Endothelial cell of umbilical vein (primary cell): ENCODE results near the gene NFIA. TPM values are rescaled to one million over a fixed set of nuclear protein-coding genes. Genes with fewer than 3 reads are reported as not detected.
A peak's percentile ranks its signal among the peaks of the same experiment; 100 is the strongest.

Experiments
- BruUV-seq: library from RNA; stranded (reverse); fragments of 400-500 nt; replicated peaks from 2 replicates; lab custom pipeline; 2021; lab: Mats Ljungman, UMichigan
- CTCF ChIA-PET: fragments of 300-600, 350-600 bp; sonication (Branson Sonifier 250); formaldehyde crosslinking; loops from one replicate; lab custom pipeline; 2021; ENCODE audit warnings: antibody characterized with exemption, inconsistent platforms; lab: Charles Lee
- POLR2A ChIA-PET: fragments of 300-600, 350-600 bp; sonication (Branson Sonifier 250); formaldehyde crosslinking; loops from one replicate; lab custom pipeline; 2021; ENCODE audit warnings: antibody characterized with exemption, inconsistent platforms; lab: Charles Lee
- DNase-seq: peaks from one replicate; pipeline ENCODE4 v3.0.0-alpha.2; 2011; ENCODE audit warnings: low read depth, low spot score
- FAIRE-seq: peaks from 2 replicates; lab custom pipeline; 2011; peaks lifted over from hg19 to GRCh38; lab: Jason Lieb, UNC
- H2AFZ ChIP-seq: 2 replicates; pipeline ENCODE4 v1.6.0; 2012; ENCODE audit warnings: low read depth, low read length, control low read depth, inconsistent platforms
- H3K27ac ChIP-seq: 2 replicates; pipeline ENCODE4 v1.5.1; 2011; ENCODE audit warnings: low read depth, mild to moderate bottlenecking, control low read depth, low read length, moderate library complexity; ENCODE audit not compliant: insufficient read depth
- H3K27me3 ChIP-seq, 2 experiments: 2 replicates each; pipeline versions ENCODE4 v1.6.0 to v1.6.1; 2011; ENCODE audit warnings: low read length in 2 of 2, mixed read lengths in 1 of 2; ENCODE audit not compliant: control insufficient read depth in 2 of 2, insufficient read depth in 2 of 2
- H3K36me3 ChIP-seq, 2 experiments: 2 replicates in 1 of 2; 3 replicates in 1 of 2; pipeline ENCODE4 v1.5.1; 2011; ENCODE audit warnings: low read length in 2 of 2, mild to moderate bottlenecking in 1 of 2, moderate library complexity in 1 of 2; ENCODE audit not compliant: control insufficient read depth in 2 of 2, insufficient read depth in 2 of 2; ENCODE audit errors: extremely low read depth in 1 of 2
- H3K4me1 ChIP-seq: 3 replicates; pipeline ENCODE4 v1.5.1; 2011; ENCODE audit warnings: mild to moderate bottlenecking, low read length; ENCODE audit not compliant: control insufficient read depth, insufficient read depth; ENCODE audit errors: extremely low read depth
- H3K4me2 ChIP-seq: 2 replicates; pipeline ENCODE4 v1.6.1; 2011; ENCODE audit warnings: low read length, control low read depth, mixed read lengths; ENCODE audit not compliant: insufficient read depth
- H3K4me3 ChIP-seq, 3 experiments: fragments of 200-600 bp in 1 of 3; sonication (generic), shearing (Covaris generic) in 1 of 3; replicated peaks in 1 of 3; 2 replicates each; pipeline ENCODE4 v1.5.1; 2011 to 2016; ENCODE audit warnings: control low read depth in 3 of 3, low read length in 3 of 3, mild to moderate bottlenecking in 2 of 3, inconsistent platforms in 1 of 3, low read depth in 1 of 3, moderate library complexity in 1 of 3; ENCODE audit not compliant: insufficient read depth in 1 of 3
- H3K79me2 ChIP-seq: 2 replicates; pipeline ENCODE4 v1.6.0; 2012; ENCODE audit warnings: low read length, inconsistent platforms; ENCODE audit not compliant: control insufficient read depth, insufficient read depth
- H3K9ac ChIP-seq: replicated peaks from 2 replicates; pipeline ENCODE3; 2011; ENCODE audit warnings: low read length, control low read depth; ENCODE audit not compliant: insufficient read depth; ENCODE audit errors: extremely low read depth
- H3K9me1 ChIP-seq: replicated peaks from 3 replicates; pipeline ENCODE4 v1.6.0; 2011; ENCODE audit warnings: mild to moderate bottlenecking, low read length; ENCODE audit not compliant: control insufficient read depth, insufficient read depth; ENCODE audit errors: extremely low read depth
- H3K9me3 ChIP-seq: replicated peaks from 2 replicates; pipeline ENCODE4 v1.5.1; 2012; ENCODE audit warnings: low read length, inconsistent platforms; ENCODE audit not compliant: control insufficient read depth, insufficient read depth
- H4K20me1 ChIP-seq: replicated peaks from 2 replicates; pipeline ENCODE3; 2011; ENCODE audit warnings: mild to moderate bottlenecking, low read length; ENCODE audit not compliant: control insufficient read depth, insufficient read depth; ENCODE audit errors: extremely low read depth
- EZH2 ChIP-seq: IDR thresholded peaks from 2 replicates; pipeline ENCODE4 v1.6.1; 2012; ENCODE audit warnings: borderline replicate concordance, low read depth, mild to moderate bottlenecking, moderate library complexity, low read length, inconsistent platforms; ENCODE audit not compliant: severe bottlenecking
- FOS ChIP-seq: IDR thresholded peaks from 2 replicates; pipeline ENCODE4 v1.6.1; 2011; ENCODE audit warnings: mild to moderate bottlenecking, low read length, moderate library complexity, borderline replicate concordance; ENCODE audit not compliant: insufficient read depth
- GATA2 ChIP-seq: IDR thresholded peaks from 2 replicates; pipeline ENCODE4 v1.7.0; 2011; ENCODE audit warnings: low read depth, mild to moderate bottlenecking, moderate library complexity, mixed read lengths, low read length; ENCODE audit not compliant: insufficient read length, insufficient read depth
- JUN ChIP-seq: IDR thresholded peaks from 2 replicates; pipeline ENCODE4 v1.6.1; 2011; ENCODE audit warnings: borderline replicate concordance, low read depth; ENCODE audit not compliant: insufficient read length, insufficient read depth
- MYC ChIP-seq: IDR thresholded peaks from one replicate; pipeline ENCODE4 v1.6.1; 2011; ENCODE audit warnings: mild to moderate bottlenecking, low read depth, low read length
- POLR2A ChIP-seq: IDR thresholded peaks from 2 replicates; pipeline ENCODE4 v1.6.1; 2012; ENCODE audit warnings: low read depth, mild to moderate bottlenecking, control low read depth, low read length
- POLR2AphosphoS5 ChIP-seq: IDR thresholded peaks from 2 replicates; pipeline ENCODE4 v1.6.1; 2012; ENCODE audit warnings: low read depth, mild to moderate bottlenecking, control low read depth, low read length, moderate library complexity; ENCODE audit not compliant: insufficient read depth
- dilution Hi-C: fragments of 300-500 bp; cut with MboI; formaldehyde crosslinking; loops from one replicate; pipeline ENCODE4 v1.15.0; 2019; ENCODE audit warnings: low sequenced_read_pairs; ENCODE audit not compliant: extremely low pct_ligation_motif_present
- intact Hi-C: fragments of 100-400 bp; cut with micrococcal nuclease; formaldehyde crosslinking; loops from one replicate; pipeline ENCODE4 v1.10.0; 2022
- polyA plus RNA-seq, 4 experiments: library from polyadenylated mRNA; depleted of rRNA in 3 of 4; stranded (reverse) in 3 of 4; unstranded in 1 of 4; fragments of >200 nt; gene quantifications; 2 replicates each; pipeline versions ENCODE4 v1.2.1 to v1.2.3, GENCODE V29; 2011 to 2012; ENCODE audit warnings: missing spikeins in 1 of 4
- total RNA-seq: library from RNA; stranded (reverse); gene quantifications from 2 replicates; pipeline ENCODE4 v1.2.3, GENCODE V29; 2021
- TF ChIP-seq, protein P1 (sequence below): IDR thresholded peaks from 2 replicates; pipeline ENCODE4 v1.6.1; 2011; ENCODE audit not compliant: insufficient read depth, insufficient read length
- TF ChIP-seq, protein P2 (sequence below), 2 donors: IDR thresholded peaks; 1 replicate in 1 of 2; 2 replicates in 1 of 2; pipeline ENCODE4 v1.5.1; 2011; ENCODE audit warnings: low read length in 2 of 2, mild to moderate bottlenecking in 2 of 2, moderate library complexity in 2 of 2, control low read depth in 1 of 2, inconsistent platforms in 1 of 2, low read depth in 1 of 2; ENCODE audit not compliant: insufficient read depth in 1 of 2; ENCODE audit errors: extremely low read depth in 1 of 2

NFIA gene
- total and polyA plus RNA-seq, 2 donors (not counting 3 experiments of a cell fraction or from before 2014, with no cell fraction given), result 25.5 to 47.0 TPM

DNA sequence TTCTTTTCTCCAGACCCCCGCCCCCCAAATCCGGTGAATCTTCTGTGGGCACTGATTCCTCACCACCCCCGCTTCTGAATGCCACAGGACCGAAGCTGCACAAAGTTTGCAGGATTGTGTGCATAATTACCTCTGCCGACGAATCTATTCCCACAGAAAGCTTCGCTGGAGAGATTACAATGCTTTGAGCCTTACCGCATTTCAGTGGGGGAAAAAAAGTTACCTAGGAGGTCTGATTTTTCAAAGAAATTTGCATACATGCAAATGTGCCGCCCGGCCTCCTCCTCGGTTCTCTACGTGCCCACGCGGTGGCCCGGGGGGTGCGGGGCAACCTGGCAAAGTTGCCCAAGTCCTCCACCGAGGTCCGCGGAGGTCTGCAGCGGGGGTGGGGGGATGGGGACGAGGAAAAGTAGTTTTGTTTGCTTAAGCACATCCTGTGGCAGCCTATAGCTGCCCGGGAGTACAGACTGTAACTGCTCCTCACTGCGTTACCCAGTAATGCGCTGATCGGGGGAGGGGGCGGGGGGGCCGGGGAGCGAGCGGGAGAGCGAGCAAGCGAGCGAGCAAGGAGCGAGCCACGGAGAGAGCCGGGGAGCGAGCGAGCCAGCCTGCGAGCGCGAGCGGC is 563 bp upstream of the NFIA start:
- no peaks in the 10 kb centered on the region for H3K36me3 ChIP-seq
- peak overlapping the region; percentile 53 for H3K9ac ChIP-seq
- TF ChIP-seq POLR2A (peak; percentile 10), FOS (no peak)
- peak; percentile 69 for DNase-seq
- CTCF ChIA-PET, result interaction anchor here (0.6 to 6.1 kb wide), 8 partner anchors 12 to 771 kb away, joined by 3 to 78 read pairs (median 4); no protein-coding TSS in a partner anchor
- H3K4me1 ChIP-seq, result peaks cover 54% of the 10 kb centered on the region
- peak overlapping the region; percentile 93 for H3K4me2 ChIP-seq
- no peak for FAIRE-seq
- H3K79me2 ChIP-seq, result peaks cover 42% of the 10 kb centered on the region
- H3K27ac ChIP-seq, result peak overlapping the region; percentile 22
- peak overlapping the region; percentile 72 to 91 (median 86) for H3K4me3 ChIP-seq
- peaks cover 4% of the 10 kb centered on the region for H4K20me1 ChIP-seq
- no peaks in the 10 kb centered on the region for H3K9me1 ChIP-seq
- dilution Hi-C loops, result no loop called here
- POLR2A ChIA-PET, result interaction anchor here (0.7 to 1.2 kb wide), 3 partner anchors 179 to 530 kb away, joined by 3 to 8 read pairs (median 4); no protein-coding TSS in a partner anchor
- no peaks in the 10 kb centered on the region for H3K9me3 ChIP-seq
- no peaks in the 10 kb centered on the region for H3K27me3 ChIP-seq
- intact Hi-C loops, result loop anchor here (1.0 to 5.0 kb wide), 4 partner anchors 103 to 372 kb away; no protein-coding TSS in a partner anchor
- BruUV-seq, result no TSS peak
- H2AFZ ChIP-seq, result peak overlapping the region; percentile 86

DNA sequence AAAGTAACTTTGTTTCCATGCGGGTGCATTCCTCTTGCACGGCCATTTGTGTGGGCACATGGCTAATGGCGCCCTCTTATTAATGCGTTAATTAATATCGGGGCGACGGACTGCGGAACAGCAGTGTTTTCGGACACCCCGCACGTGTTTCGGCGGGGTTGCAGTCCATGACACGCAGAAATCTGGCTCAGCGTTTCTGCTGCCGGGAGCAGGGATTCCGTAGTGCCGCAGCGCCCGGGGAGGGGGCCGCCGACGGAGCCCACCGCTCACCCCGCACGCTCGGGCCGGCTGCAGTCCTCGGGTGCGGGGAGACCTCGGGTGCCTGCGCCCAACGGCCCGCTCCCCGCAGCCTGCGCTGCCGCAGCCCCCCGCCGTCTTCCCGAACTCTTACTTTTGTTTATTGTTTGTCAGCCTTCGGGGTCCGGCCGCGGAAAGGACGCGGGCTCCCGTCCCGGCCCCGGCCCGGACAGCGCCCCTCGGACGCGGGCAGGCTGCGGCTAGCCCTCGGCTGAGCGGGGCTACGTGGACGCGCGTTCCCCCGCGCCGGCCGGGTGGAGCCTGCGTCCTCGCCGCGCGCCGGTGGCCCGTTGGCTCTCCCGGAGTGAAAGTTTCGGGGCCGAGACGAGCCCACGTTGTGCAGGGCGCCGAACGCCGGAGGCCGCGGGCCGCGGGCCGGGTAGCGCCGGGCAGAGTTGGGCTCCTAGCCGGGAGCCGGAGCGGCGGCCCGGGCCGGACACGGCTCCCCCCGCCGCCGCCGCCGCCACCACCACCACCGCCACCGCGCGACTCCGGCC is 849 bp downstream of the NFIA start:
- H3K4me1 ChIP-seq, result peaks cover 52% of the 10 kb centered on the region
- peaks cover 49% of the 10 kb centered on the region for H3K79me2 ChIP-seq
- ChIA-PET CTCF (interaction anchor here (6.1 kb wide), 1 partner anchor 31 kb away, joined by 78 read pairs; no protein-coding TSS in a partner anchor), POLR2A (no interaction called here)
- BruUV-seq, result no TSS peak
- FAIRE-seq (no peak), DNase-seq (peak; percentile 30)
- no peaks in the 10 kb centered on the region for H3K27me3 ChIP-seq
- intact Hi-C loops, result loop anchor here (1.0 to 5.0 kb wide), 2 partner anchors 234 to 769 kb away; no protein-coding TSS in a partner anchor
- H3K4me2 ChIP-seq, result peak overlapping the region; percentile 98
- TF ChIP-seq POLR2AphosphoS5 (no peak), EZH2 (no peak), MYC (no peak), FOS (no peak), POLR2A (no peak), GATA2 (no peak), JUN (no peak)
- TF ChIP-seq, protein P1, sequence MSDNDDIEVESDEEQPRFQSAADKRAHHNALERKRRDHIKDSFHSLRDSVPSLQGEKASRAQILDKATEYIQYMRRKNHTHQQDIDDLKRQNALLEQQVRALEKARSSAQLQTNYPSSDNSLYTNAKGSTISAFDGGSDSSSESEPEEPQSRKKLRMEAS, result no peak
- TF ChIP-seq, protein P2, sequence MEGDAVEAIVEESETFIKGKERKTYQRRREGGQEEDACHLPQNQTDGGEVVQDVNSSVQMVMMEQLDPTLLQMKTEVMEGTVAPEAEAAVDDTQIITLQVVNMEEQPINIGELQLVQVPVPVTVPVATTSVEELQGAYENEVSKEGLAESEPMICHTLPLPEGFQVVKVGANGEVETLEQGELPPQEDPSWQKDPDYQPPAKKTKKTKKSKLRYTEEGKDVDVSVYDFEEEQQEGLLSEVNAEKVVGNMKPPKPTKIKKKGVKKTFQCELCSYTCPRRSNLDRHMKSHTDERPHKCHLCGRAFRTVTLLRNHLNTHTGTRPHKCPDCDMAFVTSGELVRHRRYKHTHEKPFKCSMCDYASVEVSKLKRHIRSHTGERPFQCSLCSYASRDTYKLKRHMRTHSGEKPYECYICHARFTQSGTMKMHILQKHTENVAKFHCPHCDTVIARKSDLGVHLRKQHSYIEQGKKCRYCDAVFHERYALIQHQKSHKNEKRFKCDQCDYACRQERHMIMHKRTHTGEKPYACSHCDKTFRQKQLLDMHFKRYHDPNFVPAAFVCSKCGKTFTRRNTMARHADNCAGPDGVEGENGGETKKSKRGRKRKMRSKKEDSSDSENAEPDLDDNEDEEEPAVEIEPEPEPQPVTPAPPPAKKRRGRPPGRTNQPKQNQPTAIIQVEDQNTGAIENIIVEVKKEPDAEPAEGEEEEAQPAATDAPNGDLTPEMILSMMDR (IDR thresholded peaks at IDR 0.05; ENCODE audit: extremely low read depth in 1 of 2, insufficient read depth in 1 of 2, low read depth in 1 of 2, low read length in 2 of 2), result no peak
- H3K9me1 ChIP-seq, result no peaks in the 10 kb centered on the region
- H4K20me1 ChIP-seq, result peaks cover 4% of the 10 kb centered on the region
- peaks cover 1% of the 10 kb centered on the region in 2 experiments for H3K36me3 ChIP-seq
- H3K4me3 ChIP-seq, result peak overlapping the region; percentile 72 to 94 (median 91)
- peak overlapping the region; percentile 60 for H3K27ac ChIP-seq
- H2AFZ ChIP-seq, result peak overlapping the region; percentile 87
- no peaks in the 10 kb centered on the region for H3K9me3 ChIP-seq
- dilution Hi-C loops, result no loop called here
- H3K9ac ChIP-seq, result peak overlapping the region; percentile 87
